HUES48 (cell line): ENCODE measurements around the gene GNG4.
"Not testable (repeated sequence)": the region's sequence is repeated elsewhere in the genome, so short reads cannot be mapped to it uniquely, and the experiment has no call there.

Source experiments
- H3K27ac ChIP-seq: one replicate; pipeline ENCODE4 v1.7.0; 2013; ENCODE audit warnings: low read depth, low read length, inconsistent platforms
- H3K27me3 ChIP-seq: 2 replicates; pipeline ENCODE4 v1.6.1; 2013; ENCODE audit warnings: mild to moderate bottlenecking, low read length; ENCODE audit not compliant: control insufficient read depth, insufficient read depth
- H3K36me3 ChIP-seq: 2 replicates; pipeline ENCODE4 v1.6.1; 2013; ENCODE audit warnings: low read length; ENCODE audit not compliant: control insufficient read depth, insufficient read depth
- H3K4me1 ChIP-seq: 2 replicates; pipeline ENCODE4 v1.6.1; 2013; ENCODE audit warnings: mild to moderate bottlenecking, low read length; ENCODE audit not compliant: control insufficient read depth, insufficient read depth
- H3K4me3 ChIP-seq: 2 replicates; pipeline ENCODE4 v1.5.1; 2013; ENCODE audit warnings: mild to moderate bottlenecking, low read depth, low read length
- H3K9ac ChIP-seq: 2 replicates; pipeline ENCODE4 v1.6.1; 2013; ENCODE audit warnings: mild to moderate bottlenecking, low read depth, low read length, moderate library complexity
- H3K9me3 ChIP-seq: 2 replicates; pipeline ENCODE4 v1.6.1; 2013; ENCODE audit warnings: low read length; ENCODE audit not compliant: control insufficient read depth, insufficient read depth

GNG4 gene

GRCh38 chr1:235648954-235649367 lies 623 bp downstream of the GNG4 start:
- Histone ChIP-seq H3K27ac (no peak overlapping the region), H3K9ac (no peak overlapping the region), H3K9me3 (no peaks in the 10 kb centered on the region), H3K4me3 (peak overlapping the region; percentile 71), H3K27me3 (peaks cover 12% of the 10 kb centered on the region), H3K4me1 (peaks cover 19% of the 10 kb centered on the region), H3K36me3 (no peaks in the 10 kb centered on the region)

DNA sequence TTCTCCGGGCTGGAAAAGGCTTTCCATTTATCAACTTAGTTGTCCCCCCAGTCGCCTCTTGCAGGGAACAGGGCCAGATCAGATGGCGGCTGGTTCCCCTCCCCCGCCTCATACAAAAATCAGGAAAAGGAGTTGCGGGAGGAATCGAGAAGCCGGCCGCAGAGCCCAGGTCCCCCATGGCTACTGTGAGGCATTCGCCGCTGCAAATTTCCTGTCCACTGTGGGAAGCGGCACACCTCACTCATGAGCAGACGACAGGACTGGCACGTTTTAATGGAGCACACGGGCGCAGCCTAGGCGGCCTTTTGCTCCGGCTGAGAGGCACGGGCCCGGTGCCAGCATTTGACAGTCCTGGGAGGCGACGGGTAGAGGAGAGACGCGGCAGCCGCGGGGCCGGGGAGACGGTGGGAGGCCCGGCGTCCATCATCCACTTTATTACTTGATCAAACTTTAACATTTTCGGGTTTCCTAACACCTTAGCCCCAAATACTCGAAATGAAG lies 1.1 kb downstream of the GNG4 start:
- Histone ChIP-seq H3K27ac (no peak overlapping the region), H3K4me1 (peaks cover 24% of the 10 kb centered on the region), H3K36me3 (no peaks in the 10 kb centered on the region), H3K9me3 (no peaks in the 10 kb centered on the region), H3K4me3 (peak overlapping the region; percentile 71), H3K27me3 (peaks cover 12% of the 10 kb centered on the region), H3K9ac (no peak overlapping the region; the same call in 1 of the 2 replicates)

- H3K27ac ChIP-seq, result not testable (repeated sequence)
These were observed 2.0 kb downstream of the GNG4 start for GRCh38 chr1:235647537-235647936.

GRCh38 chr1:235646463-235646862 lies 3.1 kb downstream of the GNG4 start:
- H3K9ac ChIP-seq, result no peak overlapping the region
- no peaks in the 10 kb centered on the region for H3K9me3 ChIP-seq
- H3K4me1 ChIP-seq, result peaks cover 40% of the 10 kb centered on the region
- H3K27ac ChIP-seq, result no peak overlapping the region
- H3K4me3 ChIP-seq, result no peak overlapping the region
- H3K27me3 ChIP-seq, result peaks cover 9% of the 10 kb centered on the region
- no peaks in the 10 kb centered on the region for H3K36me3 ChIP-seq

More at GRCh38 chr1:235647537-235647936, 2.0 kb downstream of the GNG4 start:
- Histone ChIP-seq H3K27me3 (peaks cover 12% of the 10 kb centered on the region), H3K4me3 (0 out of 2 replicates have a peak overlapping the region, but pooled peaks have one; percentile 71), H3K4me1 (peaks cover 32% of the 10 kb centered on the region)
- H3K9ac ChIP-seq, H3K9me3 ChIP-seq, H3K36me3 ChIP-seq: not testable (repeated sequence)

DNA sequence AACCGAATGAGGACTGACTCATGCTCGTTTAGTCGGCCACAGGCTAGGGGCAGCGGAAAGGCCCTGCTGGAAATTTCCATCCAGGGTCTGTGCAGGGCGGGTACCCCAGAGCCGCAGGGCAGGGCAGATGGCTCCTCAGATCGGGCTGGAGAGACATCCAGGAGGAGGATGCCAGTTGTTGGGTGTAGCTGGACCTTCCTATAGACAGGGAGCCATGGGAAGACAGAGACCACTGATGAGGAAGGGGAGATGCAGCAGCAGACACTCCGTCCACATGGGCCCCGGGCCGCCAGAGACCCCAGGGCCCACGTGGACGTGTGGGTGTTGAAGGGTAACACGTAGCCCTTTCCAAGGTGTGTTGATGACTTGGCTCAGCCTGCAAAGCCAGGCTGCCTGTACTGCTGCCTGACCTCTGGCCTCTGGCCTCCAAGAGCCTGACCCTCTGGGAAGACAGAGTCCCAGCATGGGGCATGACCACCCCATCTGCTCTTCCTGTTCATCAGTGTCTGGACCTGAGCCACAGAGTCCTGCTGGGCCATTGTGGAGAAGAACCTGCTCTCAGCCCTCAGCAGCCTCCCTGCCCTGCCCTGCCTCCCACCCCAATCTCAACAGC lies 4.8 kb downstream of the GNG4 start:
- peaks cover 31% of the 10 kb centered on the region for H3K4me1 ChIP-seq
- H3K9me3 ChIP-seq, result no peaks in the 10 kb centered on the region
- H3K27ac ChIP-seq, result no peak overlapping the region
- no peaks in the 10 kb centered on the region for H3K36me3 ChIP-seq
- no peaks in the 10 kb centered on the region; the same call in none of the 2 replicates for H3K27me3 ChIP-seq
- H3K9ac ChIP-seq, result no peak overlapping the region
- no peak overlapping the region for H3K4me3 ChIP-seq

GRCh38 chr1:235643837-235644692 lies 5.5 kb downstream of the GNG4 start:
- no peak overlapping the region for H3K27ac ChIP-seq
- H3K27me3 ChIP-seq, result no peaks in the 10 kb centered on the region; the same call in none of the 2 replicates
- no peak overlapping the region for H3K4me3 ChIP-seq
- no peaks in the 10 kb centered on the region for H3K36me3 ChIP-seq
- H3K9ac ChIP-seq, result no peak overlapping the region
- peaks cover 31% of the 10 kb centered on the region for H3K4me1 ChIP-seq
- no peaks in the 10 kb centered on the region for H3K9me3 ChIP-seq

DNA sequence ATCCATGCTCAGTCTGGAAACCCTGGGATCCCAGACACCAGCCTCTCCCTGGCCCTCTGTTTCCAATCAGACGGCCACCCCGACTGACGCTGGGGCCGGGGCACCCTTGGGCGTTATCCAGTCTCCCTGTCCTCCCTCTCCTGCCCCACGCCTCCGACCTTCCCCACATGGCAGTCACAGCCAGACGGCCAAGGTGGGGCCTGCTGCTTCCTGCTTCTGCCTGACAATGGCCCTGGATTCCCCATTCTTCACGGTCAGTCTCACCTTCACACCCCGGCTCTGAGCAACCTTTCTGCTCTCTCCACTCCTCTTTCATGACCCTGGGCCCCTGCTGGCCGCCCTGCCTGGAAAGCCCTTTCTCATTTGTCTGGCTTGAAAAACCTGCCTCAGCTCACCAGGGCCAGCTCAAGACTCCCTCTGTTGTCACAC lies 6.6 kb downstream of the GNG4 start:
- H3K9ac ChIP-seq, result no peak overlapping the region
- no peaks in the 10 kb centered on the region for H3K9me3 ChIP-seq
- H3K4me1 ChIP-seq, result peaks cover 27% of the 10 kb centered on the region
- H3K27me3 ChIP-seq, result no peaks in the 10 kb centered on the region; the same call in 1 of the 2 replicates
- H3K4me3 ChIP-seq, result no peak overlapping the region
- no peaks in the 10 kb centered on the region for H3K36me3 ChIP-seq
- H3K27ac ChIP-seq, result peak overlapping the region; percentile 56

DNA sequence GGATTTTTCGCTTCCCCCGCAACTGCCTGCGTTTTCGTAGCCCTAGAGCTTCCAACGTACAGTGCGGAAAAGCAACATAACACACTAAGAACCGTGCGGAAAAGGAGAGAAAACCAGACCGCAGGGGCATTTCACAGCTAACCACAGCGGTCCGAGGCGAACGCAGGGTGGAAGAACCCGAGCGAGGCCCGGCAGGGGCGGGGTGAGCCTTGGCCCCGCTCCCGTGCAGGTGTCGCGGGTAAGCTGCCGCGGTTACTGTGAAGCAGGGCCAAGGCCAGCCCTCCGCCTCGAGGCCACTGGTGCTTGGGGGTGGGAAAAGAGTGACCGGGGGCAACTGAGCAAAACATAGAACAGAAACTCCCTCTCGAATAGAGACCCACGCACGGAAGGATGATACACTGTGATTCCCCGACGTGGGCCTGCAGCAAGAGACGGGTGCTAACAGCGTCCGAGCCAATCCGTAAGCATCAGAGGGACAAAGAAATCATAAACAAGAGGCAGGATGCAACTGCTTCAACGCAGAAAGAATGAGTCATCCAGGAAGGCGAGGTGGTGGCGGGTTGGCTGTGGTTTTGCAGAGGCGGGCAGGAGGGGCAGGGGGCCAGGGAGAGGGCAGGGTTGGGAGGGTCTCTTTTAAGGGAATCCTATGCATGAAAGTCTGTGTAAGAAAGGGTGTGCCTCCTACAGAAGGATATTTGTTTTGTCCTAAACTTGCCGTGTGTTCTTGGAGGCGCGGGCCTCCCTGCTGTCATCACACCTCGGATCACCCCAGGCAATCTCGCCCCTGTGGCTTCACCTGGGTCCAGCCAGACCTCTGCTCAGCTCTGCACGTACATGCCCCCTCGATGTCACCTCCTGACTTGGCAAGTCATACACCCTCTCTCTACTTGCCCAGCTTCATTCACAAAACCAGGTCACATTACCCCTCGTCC lies 7.3 kb downstream of the GNG4 start:
- no peak overlapping the region for H3K9ac ChIP-seq
- H3K9me3 ChIP-seq, result no peaks in the 10 kb centered on the region
- no peaks in the 10 kb centered on the region; the same call in 1 of the 2 replicates for H3K27me3 ChIP-seq
- peaks cover 26% of the 10 kb centered on the region for H3K4me1 ChIP-seq
- no peaks in the 10 kb centered on the region for H3K36me3 ChIP-seq
- peak overlapping the region; percentile 65 for H3K27ac ChIP-seq
- H3K4me3 ChIP-seq, result no peak overlapping the region

- H3K27ac ChIP-seq, result no peak overlapping the region
- H3K4me1 ChIP-seq, result peaks cover 26% of the 10 kb centered on the region
- no peak overlapping the region for H3K9ac ChIP-seq
- H3K36me3 ChIP-seq, result no peaks in the 10 kb centered on the region
- H3K9me3 ChIP-seq, result no peaks in the 10 kb centered on the region
- H3K27me3 ChIP-seq, result no peaks in the 10 kb centered on the region
- H3K4me3 ChIP-seq, result no peak overlapping the region
These were observed 9.0 kb downstream of the GNG4 start for GRCh38 chr1:235640580-235640979.
